PC-9 (cell line): ENCODE results near the gene EIF3B. TPM values are rescaled to one million over a fixed set of nuclear protein-coding genes. Genes with fewer than 3 reads are reported as not detected.

Experiments used
- BruUV-seq: library from RNA; stranded (reverse); fragments of 400-500 nt; replicated peaks from 2 replicates; lab custom pipeline; 2021; lab: Mats Ljungman, UMichigan
- CTCF ChIA-PET: fragments of 300-600 bp; sonication (Branson Sonifier 250); formaldehyde crosslinking; loops from one replicate; lab custom pipeline; 2022; ENCODE audit warnings: antibody characterized with exemption; lab: Charles Lee
- POLR2A ChIA-PET: fragments of 300-600 bp; sonication (Branson Sonifier 250); formaldehyde crosslinking; loops from one replicate; lab custom pipeline; 2022; ENCODE audit warnings: antibody characterized with exemption; ENCODE audit not compliant: unreplicated experiment; lab: Charles Lee
- DNase-seq, 2 experiments: peaks; one replicate each; pipeline versions ENCODE4 v3.0.0 to v3.0.0-alpha.2; 2015 to 2022; ENCODE audit warnings: mixed read lengths in 1 of 2
- H2AFZ ChIP-seq: fragments of 200-600 bp; sonication (generic); 2 replicates; pipeline ENCODE4 v1.8.1; 2017; ENCODE audit warnings: antibody characterized with exemption
- H3F3A ChIP-seq: fragments of 200-600 bp; sonication (generic); 2 replicates; pipeline ENCODE4 v1.8.1; 2017; ENCODE audit warnings: antibody characterized with exemption, mild to moderate bottlenecking, low read depth; ENCODE audit not compliant: insufficient read depth
- H3K27ac ChIP-seq: fragments of 200-600 bp; sonication (generic); 2 replicates; pipeline ENCODE4 v1.6.1; 2016; ENCODE audit warnings: mixed run types
- H3K27me3 ChIP-seq: fragments of 200-600 bp; sonication (generic); 2 replicates; pipeline ENCODE4 v1.6.1; 2016; ENCODE audit warnings: low read depth, mixed run types; ENCODE audit not compliant: insufficient read depth
- H3K36me3 ChIP-seq: fragments of 200-600 bp; sonication (generic); 2 replicates; pipeline ENCODE4 v1.6.1; 2016; ENCODE audit warnings: low read depth, mixed run types
- H3K4me1 ChIP-seq: fragments of 200-600 bp; sonication (generic); replicated peaks from 2 replicates; pipeline ENCODE4 v1.6.1; 2016; ENCODE audit warnings: mixed run types; ENCODE audit not compliant: insufficient read depth
- H3K4me2 ChIP-seq: fragments of 200-600 bp; sonication (generic); 2 replicates; pipeline ENCODE4 v1.6.1; 2017; ENCODE audit warnings: mixed run types
- H3K4me3 ChIP-seq: fragments of 200-600 bp; sonication (generic); 2 replicates; pipeline ENCODE4 v1.6.1; 2016; ENCODE audit warnings: mixed run types
- H3K79me2 ChIP-seq: fragments of 200-600 bp; sonication (generic); 2 replicates; pipeline ENCODE4 v1.6.1; 2017; ENCODE audit warnings: low read depth, mixed run types
- H3K9me2 ChIP-seq: fragments of 200-600 bp; sonication (generic); 2 replicates; pipeline ENCODE4 v1.8.1; 2017; ENCODE audit warnings: mild to moderate bottlenecking; ENCODE audit not compliant: insufficient read depth
- H3K9me3 ChIP-seq: fragments of 200-600 bp; sonication (generic); 2 replicates; pipeline ENCODE4 v1.8.1; 2016; ENCODE audit warnings: low read depth; ENCODE audit not compliant: insufficient read depth
- H4K20me1 ChIP-seq: fragments of 200-600 bp; sonication (generic); 2 replicates; pipeline ENCODE4 v1.8.1; 2017; ENCODE audit not compliant: insufficient read depth
- CTCF ChIP-seq: fragments of 200-600 bp; sonication (generic); conservative IDR thresholded peaks from 2 replicates; pipeline ENCODE4 v1.6.1; 2017; ENCODE audit warnings: mixed run types, antibody characterized with exemption, mild to moderate bottlenecking, moderate library complexity
- EZH2 ChIP-seq: fragments of 200-600 bp; sonication (generic); IDR thresholded peaks from 2 replicates; pipeline ENCODE4 v1.8.0; 2017; ENCODE audit warnings: antibody characterized with exemption, low read depth
- intact Hi-C: fragments of 100-400 bp; cut with micrococcal nuclease; formaldehyde crosslinking; loops from one replicate; pipeline ENCODE4 v1.10.0; 2022; ENCODE audit not compliant: unreplicated experiment
- total RNA-seq: library from RNA; stranded (reverse); gene quantifications from 2 replicates; pipeline ENCODE4 v1.2.3, GENCODE V29; 2021

Gene EIF3B
- total RNA-seq, 1 experiment from 2014 or later, result 299 TPM

GRCh38 chr7:2354939-2355704 is 495 bp downstream of the EIF3B start:
- TF ChIP-seq EZH2 (no peak), CTCF (no peak)
- Histone ChIP-seq H3K4me1 (peaks cover 27% of the 10 kb centered on the region), H2AFZ (peak overlapping the region; percentile 41; the same call in 1 of the 2 replicates), H3K27ac (peak overlapping the region; percentile 52), H4K20me1 (peaks cover 47% of the 10 kb centered on the region), H3K79me2 (peaks cover 65% of the 10 kb centered on the region), H3K9me2 (no peaks in the 10 kb centered on the region), H3K4me3 (peak overlapping the region; percentile 75), H3K9me3 (no peaks in the 10 kb centered on the region), H3K27me3 (no peaks in the 10 kb centered on the region), H3K36me3 (peaks cover 29% of the 10 kb centered on the region), H3K4me2 (peak overlapping the region; percentile 95), H3F3A (peaks cover 45% of the 10 kb centered on the region)
- intact Hi-C loops, result loop anchor here (5.0 kb wide), 1 partner anchor 43 kb away; the partner anchor contains the start of gene SNX8
- BruUV-seq, result no TSS peak
- ChIA-PET CTCF (interaction anchor here (1.1 kb wide), 1 partner anchor 113 kb away, joined by 3 read pairs; no protein-coding TSS in a partner anchor), POLR2A (interaction anchor here (0.6 to 0.7 kb wide), 2 partner anchors 286 to 499 kb away, joined by 3 to 4 read pairs; no protein-coding TSS in a partner anchor)
- peak in 1 of 2 experiments; percentile 25 for DNase-seq

GRCh38 chr7:2355705-2356008 is 1.0 kb downstream of the EIF3B start:
- peaks cover 34% of the 10 kb centered on the region for H3K36me3 ChIP-seq
- peak overlapping the region; percentile 95 for H3K4me2 ChIP-seq
- no peak overlapping the region; the same call in 1 of the 2 replicates for H2AFZ ChIP-seq
- intact Hi-C loops, result no loop called here
- no peaks in the 10 kb centered on the region for H3K9me3 ChIP-seq
- no peaks in the 10 kb centered on the region for H3K9me2 ChIP-seq
- no peak for TF ChIP-seq CTCF
- TF ChIP-seq EZH2, result no peak
- ChIA-PET CTCF (interaction anchor here (1.1 kb wide), 1 partner anchor 113 kb away, joined by 3 read pairs; no protein-coding TSS in a partner anchor), POLR2A (interaction anchor here (0.6 to 0.7 kb wide), 3 partner anchors 36 to 499 kb away, joined by 3 to 9 read pairs (median 4); no protein-coding TSS in a partner anchor)
- H4K20me1 ChIP-seq, result peaks cover 52% of the 10 kb centered on the region
- peak overlapping the region; percentile 75 for H3K4me3 ChIP-seq
- no peak for DNase-seq
- H3K27me3 ChIP-seq, result no peaks in the 10 kb centered on the region
- peaks cover 71% of the 10 kb centered on the region for H3K79me2 ChIP-seq
- peaks cover 47% of the 10 kb centered on the region for H3F3A ChIP-seq
- peak overlapping the region; percentile 52 for H3K27ac ChIP-seq
- peaks cover 27% of the 10 kb centered on the region for H3K4me1 ChIP-seq
- TSS peak; percentile 40 for BruUV-seq

- peak overlapping the region; percentile 95 for H3K4me2 ChIP-seq
- H3K9me3 ChIP-seq, result no peaks in the 10 kb centered on the region
- intact Hi-C loops, result no loop called here
- peak overlapping the region; percentile 75; the same call in 1 of the 2 replicates for H3K4me3 ChIP-seq
- no peak for TF ChIP-seq CTCF
- TF ChIP-seq EZH2, result no peak
- H3F3A ChIP-seq, result peaks cover 49% of the 10 kb centered on the region
- no peaks in the 10 kb centered on the region for H3K9me2 ChIP-seq
- POLR2A ChIA-PET, result interaction anchor here (0.6 kb wide), 1 partner anchor 19 kb away, joined by 7 read pairs; no protein-coding TSS in a partner anchor
- H3K27me3 ChIP-seq, result no peaks in the 10 kb centered on the region
- H4K20me1 ChIP-seq, result peaks cover 68% of the 10 kb centered on the region
- peaks cover 42% of the 10 kb centered on the region for H3K36me3 ChIP-seq
- H3K79me2 ChIP-seq, result peaks cover 85% of the 10 kb centered on the region
- CTCF ChIA-PET, result no interaction called here
- no TSS peak for BruUV-seq
- H3K4me1 ChIP-seq, result peaks cover 27% of the 10 kb centered on the region
- DNase-seq, result peak in 1 of 2 experiments; percentile 75
- H3K27ac ChIP-seq, result peak overlapping the region; percentile 2; the same call in 1 of the 2 replicates
- no peak overlapping the region for H2AFZ ChIP-seq
These were observed 2.5 kb downstream of the EIF3B start for GRCh38 chr7:2357165-2357564.
